ENCODE data around the gene CCKAR. TPM values are rescaled to one million over a fixed set of nuclear protein-coding genes. Genes with fewer than 3 reads are reported as not detected.

The CCKAR gene
- total RNA-seq, 1 donor from 2014 or later = not detected

DNA sequence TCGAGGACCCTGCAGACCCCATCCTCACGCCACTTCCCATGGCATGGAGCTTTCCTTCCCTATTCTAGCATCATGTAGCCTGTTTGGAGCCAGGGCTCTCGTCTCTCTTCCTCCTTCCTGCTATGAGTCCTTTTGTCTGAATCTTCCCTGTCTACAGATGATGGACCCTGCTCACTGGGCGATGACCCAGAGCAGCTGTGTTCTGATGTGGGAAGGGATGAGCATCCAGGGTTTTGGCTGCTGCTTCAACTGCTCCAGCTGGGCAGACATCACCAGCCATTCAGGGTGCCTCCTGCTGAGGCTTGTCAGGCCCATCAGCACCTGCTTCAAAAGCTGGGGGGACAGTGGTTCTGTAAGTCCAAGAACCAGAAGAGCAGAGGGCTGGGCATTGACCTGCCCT, 3.2 kb upstream of the CCKAR start:
- DNase-seq (ENCODE audit: low spot score) (no peak), ATAC-seq (no peak)
- intact Hi-C loops (cut with DNase I) = no loop called here

DNA sequence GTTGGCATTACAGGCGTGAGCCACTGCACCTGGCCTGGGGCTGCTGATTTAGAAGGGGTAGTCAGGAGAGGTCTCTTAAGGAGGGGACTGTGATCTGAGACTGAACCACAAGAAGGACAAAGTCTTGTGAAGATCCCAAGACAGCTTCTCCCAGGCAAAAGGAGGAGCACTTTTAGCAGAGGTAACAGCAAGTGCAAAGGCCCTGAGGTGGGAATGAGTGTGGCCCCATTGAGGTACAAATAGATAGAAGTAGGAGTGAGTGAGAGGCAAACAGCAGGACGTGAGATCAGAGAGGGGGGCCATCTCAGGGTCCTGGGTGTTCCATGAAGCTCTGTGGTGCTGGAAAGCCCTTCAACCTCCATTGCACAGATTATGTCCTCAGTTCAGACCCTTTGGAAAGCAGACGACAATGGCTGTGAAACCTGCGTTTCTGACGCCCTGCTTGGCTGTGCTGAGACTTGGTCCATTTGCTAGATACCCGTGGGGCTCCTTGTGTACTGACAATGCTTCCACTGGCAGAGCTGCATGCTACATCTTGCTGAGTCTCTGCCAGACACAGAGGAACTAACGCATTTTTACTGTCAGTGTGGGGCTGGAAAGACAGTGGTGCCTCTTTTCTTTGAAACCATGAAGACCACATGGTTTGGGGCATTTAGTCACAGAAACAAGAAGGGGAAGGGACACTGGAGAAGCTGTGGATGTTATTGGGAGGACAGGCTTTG, 1.3 kb upstream of the CCKAR start:
- intact Hi-C loops (cut with DNase I) = no loop called here
- DNase-seq (ENCODE audit: low spot score) (no peak), ATAC-seq (no peak)

DNA sequence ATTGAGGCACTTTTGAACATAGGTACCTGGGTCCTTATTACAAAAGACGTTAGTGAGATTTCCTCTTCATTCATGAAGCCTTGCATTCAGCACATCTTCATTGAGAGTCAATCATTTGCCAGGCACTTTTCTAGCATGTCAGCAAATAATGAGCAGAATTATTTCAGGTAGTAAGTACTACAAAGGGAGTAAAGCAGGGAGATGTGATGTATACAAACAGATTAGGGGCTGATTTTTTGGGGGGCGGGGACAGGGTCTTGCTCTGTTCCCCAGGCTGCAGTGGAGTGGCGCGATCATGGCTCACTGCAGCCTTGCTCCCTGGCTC, 638 bp upstream of the CCKAR start:
- intact Hi-C loops (cut with DNase I) = no loop called here
- ATAC-seq (no peak), DNase-seq (ENCODE audit: low spot score) (no peak)

DNA sequence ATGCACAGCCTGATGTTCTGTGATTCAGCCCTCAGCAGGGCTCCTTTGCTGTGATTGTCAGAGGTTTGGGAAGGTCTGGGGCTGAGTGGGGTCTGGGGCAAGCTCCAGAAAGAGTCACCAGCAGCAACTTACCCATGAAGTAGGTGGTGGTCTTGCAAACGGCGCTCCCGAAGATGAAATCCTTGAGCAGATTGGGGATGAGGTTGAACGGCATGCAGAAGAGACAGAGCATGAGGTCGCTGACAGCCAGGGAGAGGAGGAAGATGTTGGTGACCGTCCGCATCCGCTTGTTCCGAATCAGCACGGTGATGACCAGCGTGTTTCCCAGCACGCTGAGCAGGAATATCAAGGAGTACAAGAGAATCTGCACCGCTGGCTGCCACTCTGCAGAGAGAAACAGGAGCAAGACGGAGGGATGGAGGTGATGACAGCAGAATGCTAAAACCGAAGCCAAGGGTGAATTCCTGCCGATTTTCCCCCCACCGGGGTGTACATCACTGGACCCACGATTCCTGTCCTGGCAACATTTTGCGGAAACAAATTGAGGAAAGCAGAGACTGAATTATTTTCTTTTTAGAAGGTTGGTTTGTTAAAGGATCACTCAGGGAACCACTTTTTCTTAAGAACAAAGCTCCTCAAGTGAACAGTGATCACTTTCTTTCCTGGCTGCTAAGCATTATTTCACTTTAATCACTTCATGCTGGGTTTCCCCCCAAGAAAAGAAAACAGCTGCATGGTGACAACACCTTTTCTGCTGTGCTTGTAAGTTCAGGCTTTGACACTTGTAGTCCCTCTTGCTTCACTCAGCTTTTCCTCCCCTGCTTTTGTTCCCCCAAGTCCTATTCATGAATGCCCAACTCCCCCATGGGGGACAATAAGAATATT, 941 bp downstream of the CCKAR start:
- ATAC-seq (no peak), DNase-seq (ENCODE audit: low spot score) (no peak)
- intact Hi-C loops (cut with DNase I) = no loop called here

DNA sequence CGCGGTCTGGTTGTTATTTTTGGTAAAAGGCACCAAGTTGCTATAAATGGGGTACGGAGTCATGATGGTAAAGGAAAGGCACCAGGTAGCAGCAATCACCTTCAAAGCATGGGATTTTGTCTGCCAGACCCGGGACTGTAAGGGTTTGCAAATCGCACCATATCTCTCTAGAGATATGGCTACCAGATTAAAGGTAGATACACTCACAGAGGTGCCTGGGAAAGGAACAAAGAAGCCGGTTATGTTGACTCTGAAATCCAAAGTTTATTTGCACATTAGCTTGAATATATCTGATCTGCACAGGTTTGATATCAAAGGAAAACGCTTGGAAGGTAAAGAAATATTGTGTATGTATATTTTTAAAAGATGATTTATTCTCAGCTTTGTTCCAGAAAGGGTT, 4.6 kb downstream of the CCKAR start:
- no peak for ATAC-seq
- DNase-seq (ENCODE audit: low spot score) = no peak
- intact Hi-C loops (cut with DNase I) = no loop called here

DNA sequence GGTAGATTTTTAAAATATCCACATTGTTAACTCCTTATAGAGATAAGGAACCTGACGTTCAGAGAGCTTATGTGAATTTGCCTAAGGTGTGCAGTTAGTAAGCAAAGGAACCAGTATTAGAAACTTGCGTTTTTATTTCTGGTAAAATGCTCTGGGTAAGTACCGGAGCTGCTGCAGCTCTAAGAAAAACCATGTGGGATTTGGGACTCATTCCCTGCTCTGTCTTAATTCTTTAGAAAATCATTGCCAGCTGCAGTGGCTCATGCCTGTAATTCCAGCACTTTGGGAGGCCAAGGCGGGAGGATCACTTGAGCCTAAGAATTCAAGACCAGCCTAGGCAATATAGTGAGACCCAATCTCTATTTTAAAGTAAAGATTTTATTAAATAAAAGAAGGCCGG, 5.8 kb downstream of the CCKAR start:
- DNase-seq (ENCODE audit: low spot score) (no peak), ATAC-seq (no peak)
- intact Hi-C loops (cut with DNase I) = no loop called here

DNA sequence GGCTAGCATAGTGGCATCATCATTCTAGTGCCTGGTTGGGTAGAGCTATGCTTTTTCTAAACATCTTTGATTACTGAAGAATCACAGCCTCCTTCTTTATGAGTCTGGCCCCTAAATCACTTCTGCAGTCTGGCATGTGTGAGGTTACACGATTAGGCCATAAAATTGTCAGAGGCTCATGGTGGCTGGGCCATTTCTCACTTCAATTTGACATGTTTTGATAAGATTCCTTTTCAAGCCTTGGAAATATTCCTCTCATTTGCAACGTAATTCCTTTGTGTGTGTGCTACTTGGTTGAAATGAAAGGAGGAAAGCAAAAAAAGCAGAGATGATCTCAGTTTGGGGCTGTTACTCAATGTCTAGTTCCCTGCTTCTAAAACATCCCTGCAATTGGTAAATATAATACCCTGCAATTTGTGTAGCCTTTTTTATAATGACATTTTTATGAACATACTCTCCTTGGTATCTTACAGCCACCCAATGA, 6.2 kb downstream of the CCKAR start:
- DNase-seq (ENCODE audit: low spot score) (no peak), ATAC-seq (no peak)
- intact Hi-C loops (cut with DNase I) = no loop called here

DNA sequence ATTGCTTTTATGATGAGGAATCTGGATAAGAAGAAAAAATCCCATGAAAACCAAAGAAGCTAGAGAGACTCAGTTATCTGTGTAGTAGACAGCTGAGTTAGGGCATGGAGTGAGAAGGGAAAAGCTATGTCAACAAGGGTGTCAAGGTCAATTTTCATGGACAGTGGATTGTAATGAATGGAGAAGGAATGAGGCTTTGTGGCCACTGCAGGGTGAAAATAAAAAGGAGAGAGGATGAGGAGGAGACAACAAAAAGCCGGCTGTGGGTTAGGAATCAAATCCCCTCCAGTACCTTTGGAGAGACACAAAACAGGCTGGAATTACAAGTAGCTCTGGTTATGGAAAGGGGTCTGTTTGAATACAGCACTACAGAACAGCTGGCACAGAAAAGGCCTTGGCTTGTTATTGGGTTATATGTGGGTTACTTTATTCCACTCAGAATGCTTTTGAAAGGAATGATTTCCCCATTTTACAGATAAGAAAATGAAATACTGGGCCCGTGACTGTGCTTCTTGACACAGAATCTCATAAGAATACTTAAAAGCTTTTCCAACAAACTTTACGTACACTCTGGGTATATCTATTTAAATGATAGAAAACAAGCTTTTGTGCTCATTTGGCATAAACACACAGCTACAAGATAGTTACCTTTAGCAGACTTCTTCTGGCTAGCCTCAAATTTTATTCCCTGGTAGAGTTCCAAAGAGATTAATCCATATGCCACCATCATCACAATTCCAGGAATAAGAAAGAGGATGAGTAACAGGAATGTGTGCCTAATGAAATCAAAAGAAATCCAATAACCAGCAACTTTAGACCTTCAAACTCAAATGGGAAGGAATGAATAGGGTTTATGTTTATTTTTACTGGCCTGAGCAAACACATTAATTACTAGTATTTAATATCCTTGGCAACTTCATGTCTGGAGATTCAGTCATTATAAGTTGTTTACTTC, 7.5 kb downstream of the CCKAR start:
- intact Hi-C loops (cut with DNase I) = no loop called here
- DNase-seq (ENCODE audit: low spot score) (no peak), ATAC-seq (no peak)

DNA sequence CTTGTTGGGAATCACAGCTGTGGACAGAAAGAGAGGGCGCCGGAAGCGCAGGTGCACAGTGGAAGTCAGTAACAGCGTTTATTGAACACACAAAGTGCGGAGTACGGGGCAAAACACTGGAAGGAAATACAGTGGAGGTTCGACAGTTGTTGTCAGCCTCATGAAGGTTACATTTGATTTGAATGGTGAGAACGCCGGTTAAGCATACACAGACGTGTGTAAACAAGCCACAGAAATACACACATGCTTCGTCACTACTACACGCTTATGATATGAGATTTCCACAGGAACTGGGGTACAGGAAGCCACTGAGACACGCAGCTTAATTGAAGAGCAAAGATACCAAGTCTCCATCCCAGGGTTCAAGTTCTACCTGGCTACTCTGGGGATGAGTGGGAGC, 12.0 kb downstream of the CCKAR start:
- DNase-seq (ENCODE audit: low spot score) (no peak), ATAC-seq (no peak)
- intact Hi-C loops (cut with DNase I) = no loop called here

DNA sequence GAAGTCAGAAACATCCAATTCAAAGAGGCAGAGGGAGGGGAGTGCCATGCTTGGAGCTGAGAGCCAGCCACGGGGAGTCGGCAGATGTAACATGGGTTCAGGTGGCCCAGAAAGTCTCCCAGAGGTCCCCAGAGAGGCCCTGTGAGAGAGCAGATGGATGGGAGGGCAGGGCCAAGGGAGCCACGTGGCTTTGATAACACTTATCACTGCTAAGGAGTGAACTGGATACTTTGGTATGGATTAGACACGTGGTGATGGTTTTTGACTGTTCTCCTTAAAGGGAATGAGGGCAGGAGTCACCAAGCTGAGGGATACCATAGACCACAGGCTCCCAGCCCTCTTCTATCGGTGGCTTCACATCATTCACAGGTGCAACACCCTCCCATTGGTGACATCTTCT, 13.7 kb downstream of the CCKAR start:
- intact Hi-C loops (cut with DNase I) = no loop called here
- no peak for DNase-seq (ENCODE audit: low spot score)
- ATAC-seq = no peak

DNA sequence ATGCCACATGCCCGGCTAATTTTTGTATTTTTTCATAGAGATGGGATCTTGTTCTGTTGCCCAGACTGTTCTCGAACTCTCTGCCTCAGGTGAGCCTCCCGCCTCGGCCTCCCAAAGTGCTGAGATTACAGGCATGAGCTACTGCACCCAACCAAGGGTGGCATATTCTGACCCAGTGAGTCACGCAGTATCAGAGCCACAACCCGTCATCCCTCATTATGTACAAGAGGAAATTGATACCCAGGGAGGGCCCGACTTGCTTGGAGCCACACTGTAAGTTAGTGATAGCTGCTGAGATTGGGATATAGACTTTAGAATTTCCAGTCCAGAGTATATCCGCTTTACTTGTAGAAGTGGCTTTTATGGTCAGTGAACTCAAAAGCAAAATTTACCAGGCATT, 14.6 kb downstream of the CCKAR start:
- ATAC-seq (no peak), DNase-seq (ENCODE audit: low spot score) (no peak)
- intact Hi-C loops (cut with DNase I) = no loop called here

DNA sequence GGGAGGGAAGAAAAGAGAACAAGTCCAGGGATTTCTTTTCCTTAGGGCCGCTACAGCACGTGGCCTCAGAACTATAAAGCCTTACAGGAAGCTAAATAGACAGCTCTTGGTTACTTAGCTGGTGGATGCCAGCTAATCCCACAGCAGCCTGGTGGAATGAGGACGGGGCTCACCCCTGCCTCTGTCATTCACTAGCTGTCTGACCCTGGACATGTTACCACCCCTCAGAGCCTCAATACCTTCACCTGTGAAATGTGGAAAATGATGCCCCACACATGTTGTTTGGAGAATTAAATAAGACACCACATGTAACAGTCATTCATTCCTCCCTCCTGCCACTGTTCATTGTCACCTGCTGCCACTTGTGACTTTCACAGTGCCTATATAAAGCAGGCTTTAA, 15.7 kb downstream of the CCKAR start:
- intact Hi-C loops (cut with DNase I) = no loop called here

DNA sequence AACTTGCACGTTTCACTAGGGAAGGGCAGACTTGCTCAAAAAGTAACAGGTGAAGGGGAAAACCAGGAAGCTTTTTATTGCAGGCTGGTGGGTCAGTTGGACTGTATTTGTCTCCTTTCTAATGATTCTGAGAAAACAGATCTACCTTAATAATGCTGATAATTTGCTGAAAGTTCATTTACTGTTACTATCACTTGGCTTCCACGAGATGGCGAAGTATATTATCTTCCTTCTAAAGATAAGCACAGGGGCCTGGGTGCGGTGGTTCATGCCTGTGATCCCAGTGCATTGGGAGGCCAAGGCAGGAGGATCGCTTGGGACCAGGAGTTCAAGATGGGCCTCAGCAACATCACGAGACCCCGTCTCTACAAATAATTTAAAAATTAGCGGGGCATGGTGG, 16.4 kb downstream of the CCKAR start:
- intact Hi-C loops (cut with DNase I) = no loop called here

More for the DNA sequence above, 15.7 kb downstream of the CCKAR start:
- ATAC-seq = no peak
- DNase-seq (ENCODE audit: low spot score) = no peak

DNA sequence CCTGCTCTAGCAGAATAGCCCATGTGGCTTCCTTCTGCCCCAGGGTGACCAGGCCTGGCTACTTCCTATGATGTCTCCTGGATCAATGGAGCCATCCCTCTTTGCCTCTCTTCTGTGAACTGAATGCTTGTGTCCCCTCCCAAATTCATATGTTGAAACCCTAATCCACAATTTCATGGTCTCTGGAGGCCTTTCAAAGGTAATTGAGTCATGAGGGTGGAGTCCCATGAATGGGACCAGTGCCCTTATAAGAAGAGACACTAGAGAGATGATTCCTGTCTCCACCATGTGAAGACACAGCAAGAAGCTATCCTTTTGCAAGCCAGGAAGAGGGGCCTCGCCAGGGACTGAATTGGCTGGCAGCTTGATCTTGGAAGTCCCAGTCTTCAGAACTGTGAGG, 18.4 kb downstream of the CCKAR start:
- intact Hi-C loops (cut with DNase I) = no loop called here
- DNase-seq (ENCODE audit: low spot score) (no peak), ATAC-seq (no peak)

More for the DNA sequence above, 16.4 kb downstream of the CCKAR start:
- DNase-seq (ENCODE audit: low spot score) (no peak), ATAC-seq (no peak)

DNA sequence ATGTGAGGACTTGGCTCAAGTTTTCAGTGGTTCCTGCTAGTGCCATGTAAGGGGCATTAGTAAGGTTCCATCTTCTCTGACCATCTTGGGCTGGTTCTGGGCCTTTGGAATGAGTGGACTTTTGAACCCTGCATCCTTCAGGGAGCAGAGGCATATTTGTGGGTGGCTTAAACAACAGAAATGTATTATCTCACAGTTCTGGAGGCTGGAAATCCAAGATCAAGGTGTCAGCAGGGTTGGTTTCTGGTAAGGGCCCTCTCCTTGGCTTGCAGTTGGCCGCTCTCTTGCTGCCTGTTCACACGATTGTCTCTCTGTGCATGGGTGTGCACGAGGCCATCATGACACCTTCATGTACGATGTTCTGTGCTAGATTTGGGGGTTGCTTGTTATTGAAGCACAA, 21.3 kb downstream of the CCKAR start:
- DNase-seq (ENCODE audit: low spot score) = no peak
- intact Hi-C loops (cut with DNase I) = no loop called here
- no peak for ATAC-seq

DNA sequence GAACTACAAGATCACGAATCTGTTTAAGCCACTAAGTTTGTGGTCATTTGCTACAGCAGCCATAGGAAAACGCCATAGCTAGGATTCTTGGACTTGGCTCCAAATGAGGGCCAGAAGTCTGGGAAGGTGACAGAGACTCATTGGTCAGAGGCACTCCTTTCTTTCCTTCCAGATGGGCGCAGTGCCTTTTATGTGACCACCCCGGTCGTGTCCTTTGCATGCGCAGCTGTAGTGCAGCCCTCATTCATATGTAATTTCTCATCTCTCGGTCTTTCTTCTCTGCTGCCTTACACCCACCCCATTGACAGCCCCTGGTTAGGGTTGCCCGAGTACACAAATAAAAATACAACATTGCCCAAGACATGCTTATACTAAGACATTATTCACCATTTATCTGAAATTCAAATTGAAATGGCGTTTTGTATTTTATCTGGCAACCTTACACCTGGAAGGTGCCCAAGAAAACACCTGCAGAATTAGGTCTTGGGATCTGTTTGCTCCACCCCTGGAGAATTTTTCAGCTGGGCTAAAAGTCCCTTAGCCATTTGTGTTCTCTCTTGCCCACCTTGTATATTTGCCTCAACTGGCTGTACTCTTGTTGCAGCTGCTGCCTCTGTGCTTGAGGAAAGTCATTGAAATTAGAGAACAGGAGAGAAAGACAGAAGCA, 21.9 kb downstream of the CCKAR start:
- no peak for ATAC-seq
- intact Hi-C loops (cut with DNase I) = no loop called here
- no peak for DNase-seq (ENCODE audit: low spot score)

DNA sequence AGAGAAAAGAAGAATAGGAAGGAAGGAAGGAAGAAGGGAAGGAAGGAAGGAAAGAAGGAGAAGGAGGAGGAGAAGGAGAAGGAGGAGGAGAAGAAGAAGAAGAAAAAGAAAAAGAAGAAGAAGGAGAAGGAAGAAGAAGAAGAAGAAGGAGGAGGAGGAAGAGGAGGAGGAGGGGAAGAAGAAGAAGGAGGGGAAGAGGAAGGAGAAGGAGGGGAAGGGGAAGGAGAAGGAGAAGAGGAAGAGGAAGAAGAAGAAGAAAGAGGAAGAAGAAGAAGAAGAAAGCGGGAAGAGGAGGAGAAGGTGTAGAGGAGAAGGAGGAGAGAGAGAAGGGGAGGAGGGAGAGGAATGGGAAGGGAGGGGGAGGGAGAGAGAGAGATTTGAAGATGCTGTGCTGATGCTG, 22.6 kb downstream of the CCKAR start:
- intact Hi-C loops (cut with DNase I) = no loop called here
- no peak for ATAC-seq
- no peak for DNase-seq (ENCODE audit: low spot score)

DNA sequence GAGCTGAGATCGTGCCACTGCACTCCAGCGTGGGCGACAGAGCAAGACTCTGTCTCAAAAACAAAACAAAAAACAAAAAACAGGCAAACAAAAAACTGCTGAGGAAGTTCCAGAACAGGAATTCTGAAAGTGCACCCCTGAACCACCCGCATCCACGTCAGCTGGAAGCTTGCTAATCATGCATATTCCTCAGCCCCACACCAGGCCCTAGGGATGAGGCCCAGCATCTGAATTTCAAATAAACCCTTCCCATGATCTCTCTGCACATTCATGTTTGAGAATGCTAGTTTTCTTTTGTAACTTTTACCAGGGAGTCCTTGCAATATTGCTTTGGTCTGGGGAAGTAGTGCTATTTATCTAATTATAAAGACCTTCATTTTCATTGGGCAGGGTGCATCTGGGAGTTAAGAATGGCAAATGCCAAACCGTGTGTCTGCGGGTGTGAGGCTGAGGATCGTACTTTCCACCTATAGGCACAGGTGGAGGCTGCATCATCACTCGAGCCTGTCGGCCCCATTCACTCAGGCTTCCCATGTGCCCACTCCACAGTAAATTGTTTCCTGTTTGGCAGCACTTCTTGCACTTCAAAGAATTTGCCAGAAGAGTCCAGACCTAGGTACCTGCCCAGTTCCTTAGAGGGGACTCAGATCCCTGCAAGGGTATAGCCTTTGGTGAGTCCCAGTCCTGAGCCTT, 23.6 kb downstream of the CCKAR start:
- ATAC-seq (no peak), DNase-seq (ENCODE audit: low spot score) (no peak)
- intact Hi-C loops (cut with DNase I) = no loop called here

All from sciatic nerve (tissue), 2 donors.